Activated CD4-positive, CD25-positive, alpha-beta regulatory T cell treated with anti-CD3 and anti-CD28 coated beads, Interleukin-2, amount 50 U/mL, for 72 hours (primary cell): ENCODE data around the gene TGFBR3.

Experiments used
- DNase-seq: peaks from one replicate; pipeline ENCODE4 v3.0.0; 2021

TGFBR3 gene

GRCh38 chr1:91885716-91886506 lies at the start of gene TGFBR3:
Gene TGFBR3, minus strand, starts transcription at chr1:91886151. Its CDS starts 24,620 bp downstream, at chr1:91861531.
- peak; percentile 63 for DNase-seq

- no peak for DNase-seq
These were observed 43.3 kb upstream of the TGFBR3 start for GRCh38 chr1:91929250-91929649.

GRCh38 chr1:91928026-91928425 lies 42.1 kb upstream of the TGFBR3 start:
- no peak for DNase-seq

- no peak for DNase-seq
These were observed 39.9 kb upstream of the TGFBR3 start for GRCh38 chr1:91925644-91926435.

GRCh38 chr1:91924146-91924545 lies 38.2 kb upstream of the TGFBR3 start:
- no peak for DNase-seq

GRCh38 chr1:91919962-91920361 lies 34.0 kb upstream of the TGFBR3 start:
- DNase-seq = no peak

- DNase-seq = no peak
These were observed 31.0 kb upstream of the TGFBR3 start for GRCh38 chr1:91916811-91917460.

- DNase-seq = no peak
These were observed 30.1 kb upstream of the TGFBR3 start for GRCh38 chr1:91916046-91916445.

- no peak for DNase-seq
These were observed 27.1 kb upstream of the TGFBR3 start for GRCh38 chr1:91913018-91913417.

GRCh38 chr1:91912266-91912665 lies 26.3 kb upstream of the TGFBR3 start:
- DNase-seq = no peak

GRCh38 chr1:91901231-91901630 lies 15.3 kb upstream of the TGFBR3 start:
- no peak for DNase-seq

- no peak for DNase-seq
These were observed 14.6 kb upstream of the TGFBR3 start for GRCh38 chr1:91900562-91900961.

GRCh38 chr1:91897016-91897415 lies 11.1 kb upstream of the TGFBR3 start:
- DNase-seq = no peak

GRCh38 chr1:91895832-91896556 lies 10.0 kb upstream of the TGFBR3 start:
- no peak for DNase-seq

GRCh38 chr1:91894036-91894761 lies 8.2 kb upstream of the TGFBR3 start:
- no peak for DNase-seq

GRCh38 chr1:91891969-91892368 lies 6.0 kb upstream of the TGFBR3 start:
- no peak for DNase-seq

- no peak for DNase-seq
These were observed 5.5 kb upstream of the TGFBR3 start for GRCh38 chr1:91891454-91891853.

- no peak for DNase-seq
These were observed 3.9 kb upstream of the TGFBR3 start for GRCh38 chr1:91889717-91890459.

- DNase-seq = peak; percentile 41
These were observed 687 bp downstream of the TGFBR3 start for GRCh38 chr1:91885213-91885715.

GRCh38 chr1:91884459-91885212 lies 1.3 kb downstream of the TGFBR3 start:
- DNase-seq = peak; percentile 44
